Measurements from ENCODE around the gene COLEC12.

- TF ChIP-seq, protein P1, sequence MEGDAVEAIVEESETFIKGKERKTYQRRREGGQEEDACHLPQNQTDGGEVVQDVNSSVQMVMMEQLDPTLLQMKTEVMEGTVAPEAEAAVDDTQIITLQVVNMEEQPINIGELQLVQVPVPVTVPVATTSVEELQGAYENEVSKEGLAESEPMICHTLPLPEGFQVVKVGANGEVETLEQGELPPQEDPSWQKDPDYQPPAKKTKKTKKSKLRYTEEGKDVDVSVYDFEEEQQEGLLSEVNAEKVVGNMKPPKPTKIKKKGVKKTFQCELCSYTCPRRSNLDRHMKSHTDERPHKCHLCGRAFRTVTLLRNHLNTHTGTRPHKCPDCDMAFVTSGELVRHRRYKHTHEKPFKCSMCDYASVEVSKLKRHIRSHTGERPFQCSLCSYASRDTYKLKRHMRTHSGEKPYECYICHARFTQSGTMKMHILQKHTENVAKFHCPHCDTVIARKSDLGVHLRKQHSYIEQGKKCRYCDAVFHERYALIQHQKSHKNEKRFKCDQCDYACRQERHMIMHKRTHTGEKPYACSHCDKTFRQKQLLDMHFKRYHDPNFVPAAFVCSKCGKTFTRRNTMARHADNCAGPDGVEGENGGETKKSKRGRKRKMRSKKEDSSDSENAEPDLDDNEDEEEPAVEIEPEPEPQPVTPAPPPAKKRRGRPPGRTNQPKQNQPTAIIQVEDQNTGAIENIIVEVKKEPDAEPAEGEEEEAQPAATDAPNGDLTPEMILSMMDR (IDR thresholded peaks at IDR 0.05) = no peak
- no peak for TF ChIP-seq POLR2A (IDR thresholded peaks at IDR 0.05)
These were observed 169.2 kb downstream of the COLEC12 start for GRCh38 chr18:331221-331821.

All from lower leg skin (tissue), 3 donors.